Activated gamma-delta T cell treated with anti-CD3 and anti-CD28 coated beads, Interleukin-2, amount 50 U/mL, for 16 hours (primary cell): ENCODE data around the gene RPAP2.
"Not testable (repeated sequence)": the region's sequence is repeated elsewhere in the genome, so short reads cannot be mapped to it uniquely, and the experiment has no call there.

Experiments used
- DNase-seq: peaks from one replicate; pipeline ENCODE4 v3.0.0-alpha.2; 2020; ENCODE audit warnings: low read depth

The RPAP2 gene

GRCh38 chr1:92323473-92324453 is 24.9 kb downstream of the RPAP2 start:
- DNase-seq = no peak

GRCh38 chr1:92324784-92325183 is 25.9 kb downstream of the RPAP2 start:
- no peak for DNase-seq

GRCh38 chr1:92326681-92327080 is 27.8 kb downstream of the RPAP2 start:
- no peak for DNase-seq

GRCh38 chr1:92327794-92328193 is 28.9 kb downstream of the RPAP2 start:
- no peak for DNase-seq

GRCh38 chr1:92329347-92330129 is 30.7 kb downstream of the RPAP2 start:
- no peak for DNase-seq

DNA sequence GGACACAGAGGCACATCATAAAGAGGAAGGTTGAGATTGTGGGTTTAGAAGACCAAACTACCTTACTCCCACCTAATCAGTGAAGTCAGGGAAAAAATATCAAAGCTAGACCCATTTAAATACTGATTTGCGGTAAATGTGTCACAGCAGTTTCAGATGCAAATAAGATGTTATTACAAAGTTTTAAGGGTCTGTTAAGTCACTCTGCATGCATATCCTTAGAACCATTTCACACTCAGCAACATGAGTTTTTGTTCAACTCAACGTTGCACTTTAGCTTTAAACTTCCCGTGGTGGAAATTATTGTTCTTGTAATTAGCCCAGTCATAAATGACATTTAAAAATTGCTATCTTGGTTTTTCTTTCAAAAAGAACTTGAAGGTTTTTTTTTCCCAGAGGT is 34.8 kb downstream of the RPAP2 start:
- DNase-seq = no peak

- no peak for DNase-seq
These were observed 41.3 kb downstream of the RPAP2 start for GRCh38 chr1:92340154-92340553.

DNA sequence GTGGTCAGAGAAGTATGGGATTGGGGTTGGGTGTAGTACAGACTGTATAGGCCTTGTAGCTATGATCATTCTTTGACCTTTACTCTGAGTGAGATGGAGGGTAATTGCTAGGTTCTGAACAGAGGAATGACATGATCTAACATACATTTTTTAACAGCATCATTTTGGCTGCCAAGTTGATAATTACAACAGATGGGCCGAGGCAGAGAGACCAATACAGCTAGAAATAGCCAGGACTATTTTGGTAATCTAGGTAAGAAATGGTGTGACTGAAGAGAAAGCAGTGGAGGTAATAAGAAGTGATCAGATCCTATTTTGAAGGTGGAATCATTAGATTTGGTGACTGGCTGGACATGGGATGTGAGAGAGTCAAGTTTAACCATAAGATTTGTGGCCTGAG is 43.5 kb downstream of the RPAP2 start:
- no peak for DNase-seq

DNA sequence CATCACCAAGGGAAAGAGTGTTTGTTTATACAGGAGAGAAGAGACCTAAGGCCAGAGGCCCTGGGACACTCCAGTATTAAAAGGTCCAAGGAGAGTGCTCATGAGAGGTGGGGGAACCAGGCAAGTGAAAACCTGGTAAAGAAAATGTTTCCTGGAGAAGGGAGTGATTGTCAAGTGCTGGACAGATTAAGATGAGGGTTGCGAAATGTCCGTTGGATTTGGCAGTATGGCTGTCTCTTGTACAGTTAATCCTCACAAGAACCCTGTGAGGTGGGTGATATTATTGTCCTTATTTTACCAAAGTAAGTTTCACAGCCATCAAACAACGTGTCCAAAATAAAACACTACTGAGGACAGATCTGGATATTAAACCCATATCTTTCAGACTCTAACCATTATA is 44.2 kb downstream of the RPAP2 start:
- no peak for DNase-seq

GRCh38 chr1:92346866-92347640 is 48.2 kb downstream of the RPAP2 start:
- DNase-seq = no peak

GRCh38 chr1:92352856-92353255 is 54.0 kb downstream of the RPAP2 start:
- no peak for DNase-seq

DNA sequence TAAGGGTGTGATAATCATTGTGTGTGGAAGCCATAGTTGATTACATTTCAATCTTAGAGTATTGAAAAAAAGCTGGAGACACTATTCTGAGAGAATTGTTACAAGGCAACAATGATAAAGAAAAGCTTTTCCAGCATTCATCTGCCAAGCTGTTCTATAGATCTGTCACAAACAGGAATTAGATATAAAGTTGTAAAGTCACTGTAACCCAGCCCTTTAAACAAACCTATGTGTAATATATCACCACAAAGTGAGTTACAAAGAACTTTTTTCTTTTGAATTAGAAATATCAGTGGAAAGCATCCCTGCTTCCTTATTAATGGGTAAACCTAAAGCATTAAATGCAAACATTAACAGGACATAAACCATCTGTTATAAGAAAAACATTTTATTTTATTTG is 55.4 kb downstream of the RPAP2 start:
- DNase-seq = no peak

GRCh38 chr1:92356956-92357355 is 58.1 kb downstream of the RPAP2 start:
- no peak for DNase-seq

GRCh38 chr1:92359382-92359781 is 60.5 kb downstream of the RPAP2 start:
- DNase-seq = not testable (repeated sequence)

GRCh38 chr1:92359986-92360385 is 61.1 kb downstream of the RPAP2 start:
- no peak for DNase-seq

DNA sequence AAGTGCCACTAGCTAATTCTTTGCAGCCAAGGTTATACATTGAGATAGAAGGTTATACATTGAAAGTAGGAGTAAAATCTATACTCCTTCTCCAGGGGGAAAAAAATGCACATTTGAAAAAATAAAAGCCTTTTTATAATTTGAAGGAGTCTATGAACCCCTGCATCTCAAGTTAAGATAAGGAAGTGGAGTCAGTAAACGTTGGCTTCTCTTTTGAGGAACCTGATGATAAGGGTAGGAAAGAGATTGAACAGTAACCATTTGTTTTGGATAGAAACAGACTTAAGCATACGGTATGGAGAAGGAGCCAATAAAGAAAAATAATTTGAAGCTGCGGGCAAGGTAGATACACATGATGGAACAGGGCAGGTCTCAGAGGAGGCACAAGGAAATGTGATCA is 64.1 kb downstream of the RPAP2 start:
- DNase-seq = no peak

GRCh38 chr1:92363401-92363800 is 64.5 kb downstream of the RPAP2 start:
- DNase-seq = no peak

- no peak for DNase-seq
These were observed 66.7 kb downstream of the RPAP2 start for GRCh38 chr1:92365378-92366039.

- no peak for DNase-seq
These were observed 67.2 kb downstream of the RPAP2 start for GRCh38 chr1:92366040-92366395.

- DNase-seq = no peak
These were observed 68.6 kb downstream of the RPAP2 start for GRCh38 chr1:92367496-92367895.

- DNase-seq = no peak
These were observed 73.3 kb downstream of the RPAP2 start for GRCh38 chr1:92372164-92372563.

- DNase-seq = no peak
These were observed 75.4 kb downstream of the RPAP2 start for GRCh38 chr1:92374223-92374622.
